AG09309 (cell line): ENCODE measurements around the gene TTC7B.
A peak's percentile ranks its signal among the peaks of the same experiment; 100 is the strongest.

Experiments used
- DNase-seq: peaks from one replicate; pipeline ENCODE4 v3.0.0-alpha.2; 2010; ENCODE audit warnings: low read depth
- H3K4me3 ChIP-seq: 2 replicates; pipeline ENCODE4 v1.5.1; 2011; ENCODE audit warnings: mild to moderate bottlenecking, low read depth, low read length, moderate library complexity; ENCODE audit not compliant: control insufficient read depth
- CTCF ChIP-seq: IDR thresholded peaks from 2 replicates; pipeline ENCODE4 v1.5.1; 2011; ENCODE audit warnings: mild to moderate bottlenecking, low read depth, low read length, inconsistent platforms; ENCODE audit not compliant: insufficient read depth, control insufficient read depth; ENCODE audit errors: missing control alignments

Gene TTC7B

DNA sequence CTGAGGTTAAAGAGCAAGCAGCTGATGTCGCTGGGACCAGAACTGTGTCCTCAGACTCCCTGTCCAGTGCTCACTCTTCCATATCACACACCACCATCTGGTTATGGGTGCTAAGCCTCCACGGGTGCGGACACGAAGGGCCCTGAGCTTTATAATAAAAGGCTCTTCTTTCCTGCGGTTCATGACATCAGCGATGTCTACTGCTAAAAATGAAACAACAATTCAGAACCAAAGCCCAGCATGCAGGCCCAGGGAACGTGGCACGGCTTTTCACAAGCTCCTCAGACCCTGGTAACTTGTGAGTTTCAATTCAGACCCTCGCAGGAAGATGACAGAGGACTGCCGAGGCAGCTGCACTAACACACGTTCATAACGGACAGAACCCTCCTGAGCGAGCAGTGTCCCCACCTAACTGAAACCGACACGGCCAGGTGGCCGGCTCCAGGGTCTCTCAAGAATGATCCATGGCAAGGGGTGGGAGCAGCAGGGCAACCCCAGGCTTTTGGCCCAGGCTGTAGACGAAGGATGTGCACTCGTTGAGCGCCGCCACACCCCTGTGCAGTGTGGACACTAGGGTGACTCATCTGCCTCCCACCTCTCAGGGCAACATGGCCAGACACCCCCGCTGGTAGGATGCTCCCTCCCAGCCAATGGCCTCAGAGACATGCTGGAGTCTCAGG is 239.1 kb downstream of the TTC7B start:
- TF ChIP-seq CTCF: no peak
- H3K4me3 ChIP-seq: no peak overlapping the region
- DNase-seq: no peak

GRCh38 chr14:90576581-90576980 is 239.6 kb downstream of the TTC7B start:
- no peak for TF ChIP-seq CTCF
- DNase-seq: peak; percentile 17
- H3K4me3 ChIP-seq: no peak overlapping the region

DNA sequence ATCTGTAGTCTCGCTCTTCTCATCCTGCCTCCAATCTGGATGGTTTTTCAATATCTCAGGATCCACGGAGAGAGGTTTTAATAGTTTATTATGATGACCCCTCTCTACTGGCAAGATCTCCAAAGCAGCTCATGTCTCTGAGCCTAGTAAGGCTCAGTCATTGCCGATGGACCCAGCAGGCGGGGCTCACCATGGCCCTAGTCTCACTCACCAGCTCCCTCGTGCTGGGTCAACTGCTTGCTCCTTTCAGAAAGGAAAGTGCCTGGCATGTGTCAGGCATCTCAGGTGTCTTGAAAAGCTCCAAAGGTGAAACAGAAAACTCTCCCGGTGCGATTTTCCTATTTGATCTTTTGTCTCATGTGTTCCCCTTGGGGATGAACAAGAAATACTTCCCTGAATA is 240.4 kb downstream of the TTC7B start:
- TF ChIP-seq CTCF: no peak
- DNase-seq: no peak
- no peak overlapping the region for H3K4me3 ChIP-seq

DNA sequence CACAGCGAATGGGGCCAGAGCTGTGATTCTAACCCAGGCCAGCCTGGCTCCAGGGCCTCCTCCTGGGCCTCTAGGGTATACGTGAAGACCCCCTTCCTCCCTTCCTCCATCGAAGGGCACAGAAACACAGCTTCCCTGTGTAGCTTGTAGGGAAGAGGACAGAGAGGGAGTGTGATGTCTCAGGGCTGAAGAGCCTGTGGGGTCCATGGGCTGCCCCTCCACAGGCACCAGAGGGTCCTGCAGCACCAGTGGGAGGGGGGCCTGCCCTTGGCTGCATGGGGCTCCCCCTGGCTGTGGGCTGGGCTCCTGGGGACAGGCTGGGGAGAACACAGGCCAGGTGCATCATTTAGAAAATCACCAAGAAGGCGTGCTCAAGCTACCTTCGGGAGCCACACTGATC is 240.9 kb downstream of the TTC7B start:
- DNase-seq: no peak
- H3K4me3 ChIP-seq: no peak overlapping the region

DNA sequence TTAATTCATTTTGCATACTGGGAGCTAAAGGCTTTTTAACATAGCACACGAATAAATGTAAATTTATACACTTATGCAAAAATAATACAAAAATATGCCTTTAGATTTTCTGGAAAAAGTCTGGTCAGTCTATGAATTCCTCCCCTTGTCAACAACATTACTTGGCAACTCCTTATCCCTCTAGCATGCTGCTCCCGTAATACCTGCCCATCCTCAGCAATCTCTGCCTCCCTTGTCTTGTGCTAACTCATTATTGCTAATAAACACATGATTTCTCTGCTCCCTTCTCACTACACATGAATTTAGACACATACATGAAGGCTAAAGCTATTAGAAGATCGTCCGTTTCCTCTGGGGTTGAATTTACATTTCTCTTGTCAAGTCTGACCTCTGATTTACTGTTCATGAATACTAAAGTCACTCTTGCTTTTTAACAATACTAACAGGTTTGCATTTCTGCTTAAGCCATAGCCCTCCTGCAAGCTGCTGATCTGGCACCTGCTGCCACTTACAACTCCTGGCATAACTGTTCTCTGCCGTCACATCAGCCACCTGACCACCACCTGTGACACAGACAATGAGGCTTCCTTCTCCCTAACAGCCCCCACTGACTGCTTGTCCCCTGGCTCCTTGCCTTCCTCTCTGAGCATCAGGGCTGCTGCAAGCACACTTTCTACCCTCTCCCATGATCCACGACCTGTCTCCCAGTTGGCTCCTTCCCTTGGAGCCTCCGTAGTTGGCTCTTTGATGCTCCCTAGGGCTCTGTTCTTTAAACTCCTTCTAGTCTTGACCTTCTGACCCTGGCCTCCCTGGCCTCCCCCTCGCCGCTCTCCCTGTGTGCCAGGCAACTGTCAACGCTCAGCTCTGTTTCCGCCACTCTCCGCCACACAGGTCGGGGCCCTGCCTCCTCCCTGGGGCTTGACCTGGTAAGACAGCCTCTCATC is 241.8 kb downstream of the TTC7B start:
- no peak overlapping the region for H3K4me3 ChIP-seq
- DNase-seq: no peak
- TF ChIP-seq CTCF: no peak

More for the DNA sequence above, 240.9 kb downstream of the TTC7B start:
- no peak for TF ChIP-seq CTCF

DNA sequence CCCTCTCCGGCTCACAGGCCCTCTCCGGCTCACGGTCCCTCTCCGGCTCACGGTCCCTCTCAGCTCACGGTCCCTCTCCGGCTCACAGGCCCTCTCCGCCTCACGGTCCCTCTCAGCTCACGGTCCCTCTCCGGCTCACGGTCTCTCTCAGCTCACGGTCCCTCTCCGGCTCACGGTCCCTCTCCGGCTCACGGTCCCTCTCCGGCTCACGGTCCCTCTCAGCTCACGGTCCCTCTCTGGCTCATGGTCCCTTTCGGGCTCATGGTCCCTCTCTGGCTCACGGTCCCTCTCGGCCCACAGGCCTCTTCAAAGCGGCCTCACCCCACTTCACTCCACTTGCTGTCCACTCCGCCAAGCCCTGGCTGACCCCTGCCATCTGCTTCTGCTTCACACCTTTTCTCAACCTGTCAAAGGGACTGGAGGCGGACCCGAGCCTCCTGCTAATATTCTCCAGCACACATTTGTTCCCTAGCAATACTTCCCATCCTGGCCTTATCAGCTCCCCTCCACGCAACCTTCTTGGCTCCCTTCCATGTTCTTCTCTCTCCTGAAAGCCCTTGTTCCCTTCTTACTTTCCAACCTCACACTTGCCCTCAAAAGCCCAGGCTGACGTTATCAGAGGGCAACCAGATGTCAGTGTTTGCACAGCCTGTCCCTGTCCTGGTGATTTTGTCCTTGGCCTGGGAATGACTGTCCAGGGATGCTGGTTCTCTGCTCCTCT is 242.7 kb downstream of the TTC7B start:
- no peak for TF ChIP-seq CTCF
- no peak overlapping the region for H3K4me3 ChIP-seq
- DNase-seq: no peak
